Lower lobe of right lung (tissue), 2 donors: ENCODE results near the gene TNFSF10. TPM values are rescaled to one million over a fixed set of nuclear protein-coding genes. Genes with fewer than 3 reads are reported as not detected.

Experiments
- ATAC-seq, 2 donors: fragments of 200-7000 bp; cut with Tn5 transposase; one replicate each; pipeline ENCODE4 v1.9.1; 2020 to 2022; ENCODE audit warnings: mild to moderate bottlenecking in 2 of 2, moderate library complexity in 2 of 2
- DNase-seq: peaks from one replicate; pipeline ENCODE4 v3.0.0-alpha.2; 2020
- H3K27ac ChIP-seq: fragments of 200-600 bp; one replicate; pipeline ENCODE4 v1.8.0; 2022
- H3K27me3 ChIP-seq: fragments of 200-600 bp; one replicate; pipeline ENCODE4 v1.8.0; 2022; ENCODE audit warnings: low read depth
- H3K36me3 ChIP-seq: fragments of 200-600 bp; one replicate; pipeline ENCODE4 v1.8.0; 2022; ENCODE audit warnings: mild to moderate bottlenecking
- H3K4me1 ChIP-seq: fragments of 200-600 bp; one replicate; pipeline ENCODE4 v1.8.0; 2022
- H3K4me3 ChIP-seq: fragments of 200-600 bp; one replicate; pipeline ENCODE4 v1.8.0; 2022; ENCODE audit warnings: mild to moderate bottlenecking
- H3K9me3 ChIP-seq: fragments of 200-600 bp; one replicate; pipeline ENCODE4 v1.8.0; 2022
- intact Hi-C: fragments of 100-400 bp; cut with DNase I; formaldehyde crosslinking; loops from one replicate; pipeline ENCODE4 v1.11.0; 2022
- total RNA-seq: library from RNA; stranded (reverse); fragmentation: NEBNext Ultra II Directional; extraction: Animal tissue kit (Norgen Biotek cat#: 25700); gene quantifications from one replicate; pipeline ENCODE4 v1.2.1, GENCODE V29; 2021
- TF ChIP-seq, protein P1 (sequence below): fragments of 200-600 bp; IDR thresholded peaks from one replicate; pipeline ENCODE4 v1.8.0; 2022; ENCODE audit warnings: antibody characterized with exemption, mild to moderate bottlenecking
- donor health status: DM: no; HTN: yes; CAD: no; lungs with severe emphysema.

Gene TNFSF10
- total RNA-seq, 1 donor from 2014 or later = 168 TPM

GRCh38 chr3:172538368-172539151, 15.3 kb upstream of the TNFSF10 start:
- no peaks in the 10 kb centered on the region for H3K36me3 ChIP-seq
- TF ChIP-seq, protein P1, sequence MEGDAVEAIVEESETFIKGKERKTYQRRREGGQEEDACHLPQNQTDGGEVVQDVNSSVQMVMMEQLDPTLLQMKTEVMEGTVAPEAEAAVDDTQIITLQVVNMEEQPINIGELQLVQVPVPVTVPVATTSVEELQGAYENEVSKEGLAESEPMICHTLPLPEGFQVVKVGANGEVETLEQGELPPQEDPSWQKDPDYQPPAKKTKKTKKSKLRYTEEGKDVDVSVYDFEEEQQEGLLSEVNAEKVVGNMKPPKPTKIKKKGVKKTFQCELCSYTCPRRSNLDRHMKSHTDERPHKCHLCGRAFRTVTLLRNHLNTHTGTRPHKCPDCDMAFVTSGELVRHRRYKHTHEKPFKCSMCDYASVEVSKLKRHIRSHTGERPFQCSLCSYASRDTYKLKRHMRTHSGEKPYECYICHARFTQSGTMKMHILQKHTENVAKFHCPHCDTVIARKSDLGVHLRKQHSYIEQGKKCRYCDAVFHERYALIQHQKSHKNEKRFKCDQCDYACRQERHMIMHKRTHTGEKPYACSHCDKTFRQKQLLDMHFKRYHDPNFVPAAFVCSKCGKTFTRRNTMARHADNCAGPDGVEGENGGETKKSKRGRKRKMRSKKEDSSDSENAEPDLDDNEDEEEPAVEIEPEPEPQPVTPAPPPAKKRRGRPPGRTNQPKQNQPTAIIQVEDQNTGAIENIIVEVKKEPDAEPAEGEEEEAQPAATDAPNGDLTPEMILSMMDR = no peak
- no peak overlapping the region for H3K4me3 ChIP-seq
- ATAC-seq (no peak), DNase-seq (no peak)
- peak overlapping the region; percentile 13 for H3K27ac ChIP-seq
- intact Hi-C loops = no loop called here
- no peaks in the 10 kb centered on the region for H3K27me3 ChIP-seq
- no peaks in the 10 kb centered on the region for H3K9me3 ChIP-seq
- H3K4me1 ChIP-seq = peaks cover 31% of the 10 kb centered on the region

GRCh38 chr3:172537507-172538158, 14.4 kb upstream of the TNFSF10 start:
- H3K9me3 ChIP-seq = no peaks in the 10 kb centered on the region
- DNase-seq (no peak), ATAC-seq (no peak)
- no peak overlapping the region for H3K4me3 ChIP-seq
- peak overlapping the region; percentile 62 for H3K27ac ChIP-seq
- no peaks in the 10 kb centered on the region for H3K27me3 ChIP-seq
- intact Hi-C loops = no loop called here
- H3K36me3 ChIP-seq = no peaks in the 10 kb centered on the region
- TF ChIP-seq, protein P1 = no peak
- H3K4me1 ChIP-seq = peaks cover 31% of the 10 kb centered on the region

DNA sequence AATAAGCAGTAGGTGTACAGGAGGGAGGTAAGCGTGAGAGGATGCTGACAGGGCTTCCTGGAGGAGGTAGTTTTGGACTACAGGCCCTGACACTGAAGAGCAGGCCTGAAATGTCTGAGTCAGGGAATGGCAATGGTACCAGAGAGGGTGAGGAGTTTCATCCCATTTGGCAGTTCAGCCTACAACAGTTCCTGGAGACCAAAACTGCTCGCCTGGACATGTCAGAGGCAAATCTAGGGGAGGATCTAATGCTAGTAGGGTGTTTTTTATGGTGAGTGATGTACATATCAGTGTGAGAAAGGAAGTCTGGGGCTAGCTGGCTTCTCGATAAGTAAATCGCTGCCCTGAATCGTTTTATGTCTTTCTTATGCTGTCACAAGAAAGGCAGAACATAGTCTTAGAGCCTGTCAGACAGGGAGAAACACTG, 13.8 kb upstream of the TNFSF10 start:
- ATAC-seq = peak; percentile 40 to 53
- no peaks in the 10 kb centered on the region for H3K9me3 ChIP-seq
- H3K4me3 ChIP-seq = no peak overlapping the region
- peak overlapping the region; percentile 62 for H3K27ac ChIP-seq
- H3K4me1 ChIP-seq = peaks cover 29% of the 10 kb centered on the region
- TF ChIP-seq, protein P1 = no peak
- no peaks in the 10 kb centered on the region for H3K27me3 ChIP-seq
- intact Hi-C loops = no loop called here
- no peaks in the 10 kb centered on the region for H3K36me3 ChIP-seq
- no peak for DNase-seq

GRCh38 chr3:172536505-172536904, 13.3 kb upstream of the TNFSF10 start:
- Histone ChIP-seq H3K27me3 (no peaks in the 10 kb centered on the region), H3K36me3 (no peaks in the 10 kb centered on the region), H3K9me3 (no peaks in the 10 kb centered on the region), H3K4me3 (no peak overlapping the region), H3K4me1 (peaks cover 24% of the 10 kb centered on the region), H3K27ac (peak overlapping the region; percentile 62)
- DNase-seq (no peak), ATAC-seq (peak; percentile 83 to 86)
- TF ChIP-seq, protein P1 = no peak
- intact Hi-C loops = no loop called here

GRCh38 chr3:172530566-172530965, 7.3 kb upstream of the TNFSF10 start:
- no peak for DNase-seq
- Histone ChIP-seq H3K27ac (peak overlapping the region; percentile 7), H3K27me3 (no peaks in the 10 kb centered on the region), H3K36me3 (no peaks in the 10 kb centered on the region), H3K4me3 (no peak overlapping the region), H3K4me1 (peaks cover 14% of the 10 kb centered on the region), H3K9me3 (no peaks in the 10 kb centered on the region)
- TF ChIP-seq, protein P1 = no peak
- intact Hi-C loops = no loop called here
- peak; percentile 43 to 46 for ATAC-seq
